ENCODE data around the gene EIF4E3.

Gene EIF4E3

DNA sequence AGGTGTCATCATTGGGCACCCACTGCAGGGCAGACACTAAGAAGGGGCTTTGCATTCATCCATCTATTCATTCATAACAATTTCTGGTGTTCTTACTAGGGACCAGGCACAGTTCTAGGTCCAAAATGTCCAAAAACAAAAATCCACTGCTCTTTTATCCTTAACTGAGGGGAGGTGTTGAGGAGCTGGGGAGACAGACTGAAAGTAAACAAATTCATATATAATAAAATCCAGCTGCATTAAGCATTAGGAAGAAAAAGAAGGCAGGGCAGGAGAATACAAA, 1.1 kb downstream of the EIF4E3 start:
- in situ Hi-C loops (cut with MboI; ENCODE audit: low sequenced_read_pairs), result loop anchor here (25.0 kb wide), 1 partner anchor 1088 kb away; no protein-coding TSS in a partner anchor

DNA sequence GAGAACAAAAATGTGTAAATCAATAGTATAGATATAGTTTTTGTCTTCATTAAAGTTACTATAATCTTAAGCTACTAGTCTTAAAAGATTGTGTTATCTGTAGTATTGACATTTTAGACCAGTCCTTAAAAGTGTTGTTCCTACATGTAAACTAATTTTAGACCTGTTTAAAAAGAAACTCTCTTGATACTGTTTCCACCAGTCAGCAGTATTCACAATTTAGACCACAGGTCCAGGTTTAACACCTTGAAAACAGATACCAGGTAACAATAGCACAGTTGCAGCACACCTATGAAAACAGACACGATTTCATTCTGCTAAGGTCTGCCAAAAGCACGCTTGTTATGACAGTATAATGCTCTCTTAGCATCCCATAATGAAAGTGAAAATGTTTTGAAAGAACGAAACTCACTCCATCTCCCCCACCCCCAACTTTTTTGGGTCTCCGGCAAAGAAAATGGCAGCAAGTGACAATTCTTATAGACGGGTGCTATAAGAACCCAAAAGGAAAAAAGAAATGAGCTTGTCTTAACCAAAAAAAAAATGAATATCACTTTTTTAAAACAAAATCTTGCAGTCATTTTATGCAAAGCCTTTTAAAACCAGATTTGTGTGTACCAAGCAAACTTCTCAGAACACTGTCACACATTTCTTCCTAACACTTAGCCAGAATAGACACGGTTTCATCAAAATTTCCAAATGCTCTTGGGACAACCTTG, 1.6 kb downstream of the EIF4E3 start:
- in situ Hi-C loops (cut with MboI; ENCODE audit: low sequenced_read_pairs), result loop anchor here (25.0 kb wide), 1 partner anchor 1089 kb away; no protein-coding TSS in a partner anchor

DNA sequence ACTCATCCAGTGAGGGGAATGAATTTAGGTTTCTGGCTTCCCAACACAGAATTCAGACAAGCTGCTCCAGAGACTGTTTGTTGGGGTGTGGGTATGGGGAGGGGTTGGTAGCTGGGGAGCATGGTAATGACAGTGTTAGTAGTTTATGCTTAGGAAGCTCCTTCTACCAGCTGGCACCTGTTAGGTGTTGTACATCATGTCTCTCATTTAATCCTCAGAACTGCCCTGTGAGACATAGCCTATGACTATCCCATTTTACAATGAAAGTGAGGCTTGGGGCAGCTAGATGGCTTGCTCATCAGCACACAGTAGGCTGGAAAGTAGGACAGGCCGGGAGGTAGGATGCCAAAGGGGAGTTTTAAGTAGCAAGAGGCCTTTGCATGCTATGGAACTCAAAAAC, 2.5 kb downstream of the EIF4E3 start:
- in situ Hi-C loops (cut with MboI; ENCODE audit: low sequenced_read_pairs), result loop anchor here (25.0 kb wide), 1 partner anchor 1090 kb away; no protein-coding TSS in a partner anchor

DNA sequence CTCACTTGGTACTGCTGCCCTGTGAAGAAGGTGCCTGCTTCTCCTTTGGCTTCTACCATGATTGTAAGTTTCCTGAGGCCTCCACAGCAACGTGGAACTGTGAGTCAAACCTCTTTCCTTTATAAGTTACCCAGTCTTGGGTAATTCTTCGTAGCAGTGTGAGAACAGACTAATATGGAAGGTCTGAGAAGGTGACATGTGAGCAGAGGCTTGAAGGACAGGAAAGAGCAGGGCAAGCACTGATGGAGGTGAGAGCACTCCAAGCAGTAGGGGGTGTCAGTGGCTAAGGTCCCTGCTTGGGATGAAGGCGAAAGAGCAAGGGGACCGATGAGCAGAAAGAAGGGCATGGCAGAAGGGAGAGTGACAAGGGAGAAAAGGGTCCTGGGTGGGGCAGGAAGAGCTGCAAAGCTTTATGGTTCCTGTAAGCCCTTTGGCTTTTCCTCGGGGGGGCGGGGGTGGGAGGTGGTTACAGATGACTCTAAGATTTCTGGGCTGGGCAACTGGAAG, 3.5 kb downstream of the EIF4E3 start:
- in situ Hi-C loops (cut with MboI; ENCODE audit: low sequenced_read_pairs), result loop anchor here (25.0 kb wide), 1 partner anchor 1091 kb away; no protein-coding TSS in a partner anchor

DNA sequence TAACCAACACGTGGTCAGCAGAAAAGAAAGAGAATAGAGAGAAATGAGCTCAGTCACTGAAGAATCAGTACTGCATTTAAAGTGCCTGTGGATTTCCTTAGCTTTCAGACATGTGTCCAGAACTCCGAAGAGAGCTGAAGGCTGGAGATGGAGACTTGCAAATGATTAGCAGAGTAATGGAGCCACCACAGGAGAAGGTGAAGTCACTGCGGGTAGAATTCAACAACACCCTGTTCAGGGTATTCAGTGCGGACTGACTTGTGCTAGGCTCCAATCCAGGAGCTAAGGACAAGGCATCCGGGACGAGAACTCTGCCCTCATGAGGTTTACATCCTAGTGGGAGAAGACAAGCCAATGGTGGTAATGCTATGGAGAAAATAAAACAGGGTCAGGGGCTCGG, 4.2 kb downstream of the EIF4E3 start:
- in situ Hi-C loops (cut with MboI; ENCODE audit: low sequenced_read_pairs), result loop anchor here (25.0 kb wide), 1 partner anchor 1091 kb away; no protein-coding TSS in a partner anchor

DNA sequence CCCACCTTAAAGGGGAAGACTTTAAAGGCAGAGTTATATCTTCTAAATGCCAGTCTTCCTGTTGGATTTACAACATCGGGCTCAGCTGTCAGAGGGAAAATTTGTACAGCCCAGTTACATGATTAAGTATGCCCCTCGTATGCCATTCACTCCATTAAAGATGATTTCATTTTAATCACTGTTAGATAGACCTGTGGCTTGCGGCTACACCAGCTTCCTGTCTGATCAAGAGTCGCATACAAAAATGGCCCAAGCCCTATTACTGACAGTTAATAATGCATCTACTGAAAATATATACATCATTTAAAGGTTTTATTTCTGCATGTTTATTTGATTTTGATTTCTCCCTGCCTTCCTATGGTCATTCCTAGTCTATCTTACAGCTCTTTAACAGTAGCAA, 7.1 kb downstream of the EIF4E3 start:
- in situ Hi-C loops (cut with MboI; ENCODE audit: low sequenced_read_pairs), result loop anchor here (25.0 kb wide), 1 partner anchor 1094 kb away; no protein-coding TSS in a partner anchor

DNA sequence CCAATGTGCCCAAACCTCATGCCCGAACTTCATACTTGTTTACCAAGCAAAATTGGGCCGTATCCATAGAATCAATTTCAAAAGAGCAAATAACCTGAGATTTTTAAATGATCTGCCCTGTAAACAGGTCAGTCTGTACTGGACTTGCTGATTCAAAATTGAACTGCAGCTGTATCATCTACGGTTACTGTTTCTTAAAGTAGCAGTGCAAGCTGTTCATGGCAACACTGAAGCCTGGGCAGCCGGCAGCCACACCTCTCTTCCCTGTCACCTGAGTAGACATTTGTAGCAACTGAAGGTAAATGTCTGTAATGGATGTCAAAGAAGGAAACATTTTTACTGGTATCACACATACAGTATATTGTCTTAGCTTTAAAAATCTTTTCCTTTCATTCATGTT, 10.6 kb downstream of the EIF4E3 start:
- in situ Hi-C loops (cut with MboI; ENCODE audit: low sequenced_read_pairs), result loop anchor here (25.0 kb wide), 1 partner anchor 1098 kb away; no protein-coding TSS in a partner anchor

DNA sequence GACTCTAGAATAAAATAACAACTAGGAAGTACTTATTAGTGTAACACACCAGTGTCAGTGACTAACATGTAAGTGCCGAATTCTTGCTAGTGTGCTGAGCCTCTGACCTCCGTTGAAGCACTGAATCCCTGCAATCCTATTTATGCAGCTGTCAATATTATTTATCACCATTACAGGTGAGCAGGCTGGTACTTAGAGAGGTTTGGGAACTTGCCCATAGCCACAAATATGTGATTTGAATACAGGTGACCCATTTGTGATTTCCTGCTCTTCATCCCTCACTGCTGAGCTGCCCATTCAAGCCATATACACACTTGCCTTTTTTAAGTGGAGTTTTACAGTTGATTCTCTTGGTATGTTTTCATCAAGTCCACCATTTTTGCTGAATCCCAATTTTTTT, 12.2 kb downstream of the EIF4E3 start:
- in situ Hi-C loops (cut with MboI; ENCODE audit: low sequenced_read_pairs), result loop anchor here (25.0 kb wide), 1 partner anchor 1099 kb away; no protein-coding TSS in a partner anchor

DNA sequence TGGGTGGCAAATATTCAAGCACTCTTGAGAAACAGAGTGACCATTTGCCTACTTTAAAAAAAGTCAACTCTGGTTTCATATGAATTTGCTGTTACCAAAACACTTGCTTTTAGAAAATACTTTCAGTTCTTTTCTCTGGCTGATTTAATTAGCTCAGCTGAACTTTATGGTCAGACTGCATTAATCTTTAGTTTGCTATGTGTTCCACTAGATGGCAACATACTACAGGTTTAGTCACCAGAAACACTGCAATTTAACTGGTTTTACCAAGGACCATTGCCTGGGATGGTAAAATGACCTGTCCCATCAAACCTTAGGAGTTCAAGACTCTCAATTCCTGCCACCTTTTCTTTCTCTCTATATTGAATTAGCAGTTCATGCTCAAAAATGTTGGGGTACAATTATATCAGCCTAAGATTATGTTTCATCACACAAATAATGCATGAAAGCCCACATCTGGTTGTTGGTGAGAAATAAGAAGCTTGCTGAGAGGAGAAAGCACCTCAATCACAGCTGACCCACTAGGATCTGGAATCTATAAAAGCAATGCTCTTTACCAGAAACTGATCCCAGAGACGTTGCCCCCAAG, 14.2 kb downstream of the EIF4E3 start:
- in situ Hi-C loops (cut with MboI; ENCODE audit: low sequenced_read_pairs), result loop anchor here (25.0 kb wide), 1 partner anchor 1101 kb away; no protein-coding TSS in a partner anchor

DNA sequence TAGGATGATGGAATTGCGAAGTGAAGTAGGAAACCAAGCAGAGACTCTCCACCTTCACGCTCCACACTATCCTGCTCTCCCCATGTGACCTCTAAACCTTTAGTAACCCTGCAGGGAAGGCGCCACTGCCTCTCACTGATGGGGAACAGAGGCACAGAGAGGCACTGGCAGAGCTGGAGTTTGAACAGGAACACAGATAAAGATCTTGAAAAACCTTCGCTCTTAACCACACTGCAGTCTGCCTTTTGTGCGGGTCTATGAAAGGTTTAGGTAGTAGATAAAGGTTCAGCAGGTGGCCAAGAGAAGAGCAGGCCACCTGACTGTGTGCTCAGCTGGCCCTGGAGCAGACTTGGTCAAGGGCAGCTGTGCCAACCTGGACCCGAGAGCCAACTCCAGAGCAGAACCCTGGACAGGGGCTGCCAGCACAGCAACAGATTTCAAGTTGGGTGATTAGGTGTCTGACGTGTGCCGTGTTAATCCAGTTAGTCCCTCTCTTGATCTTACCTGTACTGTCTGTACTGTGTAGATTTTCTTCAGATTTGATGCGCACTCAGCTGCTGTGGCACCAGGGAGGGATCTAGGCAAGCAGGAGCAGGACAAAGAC, 15.2 kb downstream of the EIF4E3 start:
- in situ Hi-C loops (cut with MboI; ENCODE audit: low sequenced_read_pairs), result loop anchor here (25.0 kb wide), 1 partner anchor 1102 kb away; no protein-coding TSS in a partner anchor

DNA sequence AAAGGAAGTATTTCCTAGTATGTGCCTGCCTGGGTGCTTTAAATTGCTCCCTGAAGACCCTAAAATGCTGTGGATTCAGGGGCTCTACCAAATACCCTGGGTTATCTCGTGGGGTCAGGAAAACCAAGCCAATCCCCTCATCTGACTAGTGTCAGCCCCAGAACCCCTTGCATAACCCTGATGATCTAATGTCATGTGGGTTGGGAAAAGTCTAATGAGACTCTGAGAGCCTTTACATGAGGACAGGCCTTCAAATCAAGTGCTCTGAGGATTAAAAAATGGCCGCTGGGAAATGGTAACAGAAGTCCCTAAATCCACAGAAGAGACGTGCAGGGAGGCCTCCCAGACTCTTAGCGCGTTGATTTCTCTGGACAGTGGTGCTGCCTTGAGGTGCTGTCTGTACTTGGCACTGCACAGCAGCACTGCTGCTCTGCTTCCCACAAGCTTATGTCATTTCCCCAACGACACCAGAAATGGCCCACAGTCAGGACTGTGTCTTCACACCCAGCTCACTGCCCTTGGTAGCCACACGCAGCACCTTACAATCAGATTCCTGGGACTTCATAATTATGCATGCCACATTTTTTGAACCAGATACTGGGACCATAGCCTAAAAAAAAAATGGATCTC, 16.6 kb downstream of the EIF4E3 start:
- in situ Hi-C loops (cut with MboI; ENCODE audit: low sequenced_read_pairs), result loop anchor here (25.0 kb wide), 1 partner anchor 1104 kb away; no protein-coding TSS in a partner anchor

DNA sequence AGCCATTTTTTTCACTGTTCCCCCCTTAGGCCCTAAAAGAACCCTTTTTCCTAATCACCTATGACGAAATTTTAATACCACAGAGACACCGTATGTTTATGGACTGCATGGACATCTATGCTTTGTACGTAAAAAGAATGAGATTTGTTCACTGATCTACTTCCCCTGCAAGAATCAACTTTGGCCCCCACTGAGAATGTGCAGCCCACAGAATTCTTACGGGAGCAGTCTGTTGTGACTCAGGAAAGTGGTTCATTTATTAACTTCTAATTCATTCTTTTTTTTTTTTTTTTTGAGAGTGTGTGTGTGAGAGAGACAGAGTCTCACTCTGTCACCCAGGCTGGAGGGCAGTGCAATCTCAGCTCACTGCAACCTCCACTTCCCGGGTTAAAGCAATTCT, 17.6 kb downstream of the EIF4E3 start:
- in situ Hi-C loops (cut with MboI; ENCODE audit: low sequenced_read_pairs), result loop anchor here (25.0 kb wide), 1 partner anchor 1105 kb away; no protein-coding TSS in a partner anchor

DNA sequence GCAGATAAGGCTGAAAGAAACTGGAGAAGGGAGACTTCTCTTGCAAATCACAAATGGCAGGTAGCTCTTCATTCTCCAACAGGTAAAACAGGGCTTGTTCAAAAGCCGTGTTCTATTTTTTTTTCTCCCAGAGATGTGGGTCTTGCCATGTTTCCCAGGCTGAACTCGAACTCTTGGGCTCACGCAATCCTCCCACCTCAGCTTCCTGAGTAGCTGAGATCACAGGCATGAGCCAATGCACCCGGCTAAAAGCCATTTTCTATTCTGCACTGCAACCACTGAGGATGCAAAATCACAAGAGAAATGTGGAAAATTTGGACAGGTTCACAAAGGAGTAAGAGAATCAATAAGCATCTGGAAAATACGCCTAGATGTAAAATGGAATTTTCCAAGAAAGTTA, 19.5 kb downstream of the EIF4E3 start:
- in situ Hi-C loops (cut with MboI; ENCODE audit: low sequenced_read_pairs), result loop anchor here (25.0 kb wide), 1 partner anchor 1107 kb away; no protein-coding TSS in a partner anchor

DNA sequence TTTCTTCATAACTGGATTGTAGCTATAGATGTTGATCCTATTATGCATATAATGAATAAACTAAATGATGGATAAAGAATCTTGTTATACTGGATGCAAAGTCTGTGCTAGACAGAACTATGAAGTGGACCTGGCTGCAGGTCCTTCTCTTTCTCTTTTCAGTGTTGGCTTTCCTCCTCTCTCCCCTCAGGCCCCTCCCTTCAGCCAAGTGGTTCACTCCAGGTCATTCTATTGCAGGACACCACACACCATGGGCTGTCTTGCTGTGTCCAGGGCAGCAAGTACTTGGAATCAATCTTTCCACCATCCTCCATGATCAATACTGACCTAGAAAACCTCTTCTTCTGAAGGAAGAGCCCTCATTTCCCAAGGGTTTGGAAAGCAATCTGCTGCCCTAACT, 20.3 kb downstream of the EIF4E3 start:
- in situ Hi-C loops (cut with MboI; ENCODE audit: low sequenced_read_pairs), result loop anchor here (25.0 kb wide), 1 partner anchor 1107 kb away; no protein-coding TSS in a partner anchor

DNA sequence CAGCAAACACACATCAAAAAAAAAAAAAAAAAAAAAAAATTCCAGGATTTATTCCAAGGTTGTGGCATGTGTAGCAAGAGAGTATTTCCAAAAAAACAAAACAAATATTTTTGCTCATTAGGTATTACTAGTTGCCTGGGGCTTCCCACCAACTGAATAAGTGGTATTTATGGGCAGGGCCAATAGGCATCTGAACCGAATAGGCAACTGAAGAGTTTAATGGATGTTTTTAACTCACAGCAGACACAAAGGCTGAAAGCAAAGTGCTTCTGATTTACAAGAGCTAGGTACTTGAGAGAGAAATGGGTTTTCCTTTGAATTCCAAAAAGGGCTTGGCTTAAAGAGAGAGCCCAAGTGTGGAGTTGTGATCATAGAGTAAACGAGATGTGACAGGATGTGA, 21.4 kb downstream of the EIF4E3 start:
- in situ Hi-C loops (cut with MboI; ENCODE audit: low sequenced_read_pairs), result loop anchor here (25.0 kb wide), 1 partner anchor 1109 kb away; no protein-coding TSS in a partner anchor

DNA sequence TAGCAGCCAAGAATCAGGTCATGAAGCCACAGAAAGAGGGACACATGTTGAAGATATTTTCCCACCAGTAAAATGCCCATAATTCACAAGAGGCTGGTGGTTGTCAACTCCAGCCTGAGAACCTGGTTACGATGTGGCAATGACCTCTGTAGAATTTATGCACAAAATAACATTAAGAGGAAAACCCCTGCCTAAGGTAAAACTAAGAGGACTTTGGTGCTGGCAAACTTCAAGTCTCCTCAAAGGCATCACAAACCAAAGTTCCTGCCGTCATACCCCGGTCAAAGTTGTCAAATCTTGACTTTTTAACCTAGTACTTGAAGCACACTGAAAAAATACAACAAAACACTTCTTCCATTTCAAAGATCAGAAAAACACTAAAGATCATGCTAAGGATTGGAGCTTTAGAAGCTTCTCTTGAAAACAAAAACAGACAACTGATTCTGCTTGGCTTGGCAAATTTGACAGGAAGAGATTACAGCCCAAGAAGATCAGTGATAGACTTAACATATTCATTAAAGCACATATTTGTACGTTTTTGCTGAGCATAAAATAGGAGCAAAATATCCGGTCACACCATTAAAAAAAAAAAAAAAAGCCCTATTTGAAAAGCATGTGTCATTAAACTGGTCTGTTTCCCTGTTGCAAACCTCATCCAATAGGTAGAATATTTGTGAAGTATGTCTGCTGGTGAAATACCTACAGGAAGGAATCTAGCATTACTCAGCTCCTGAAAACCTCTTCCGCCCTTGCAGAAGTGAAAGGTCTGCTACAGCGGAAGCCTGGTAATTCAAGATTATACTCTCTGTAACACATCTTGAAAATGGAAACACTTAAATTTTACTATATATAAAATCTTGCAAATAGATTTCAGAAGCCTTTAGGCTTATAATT, 22.8 kb downstream of the EIF4E3 start:
- in situ Hi-C loops (cut with MboI; ENCODE audit: low sequenced_read_pairs), result loop anchor here (25.0 kb wide), 1 partner anchor 1110 kb away; no protein-coding TSS in a partner anchor

DNA sequence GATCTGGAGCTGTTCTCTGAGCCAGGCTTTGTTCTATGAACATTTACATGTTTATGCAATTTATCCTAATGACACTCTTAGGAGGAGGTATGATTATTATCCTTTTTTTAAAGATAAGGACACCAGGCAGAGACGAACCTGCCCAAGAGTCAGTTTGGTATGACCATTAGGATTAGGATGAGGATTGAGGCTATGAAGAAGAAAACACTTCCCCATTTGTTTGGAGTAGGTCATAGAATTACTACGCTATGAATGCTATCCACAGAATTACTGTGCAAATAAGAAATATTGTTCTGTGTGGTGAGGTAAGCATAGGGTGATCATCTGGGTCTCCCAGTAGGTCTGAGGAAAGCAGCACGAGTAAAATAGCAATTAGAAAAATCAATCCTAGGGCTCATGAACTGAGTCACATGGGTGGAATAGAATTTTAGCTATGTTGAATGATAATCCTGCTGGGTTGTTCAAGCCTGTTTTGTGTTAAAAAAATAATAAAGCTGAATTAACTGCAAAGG, 23.9 kb downstream of the EIF4E3 start:
- in situ Hi-C loops (cut with MboI; ENCODE audit: low sequenced_read_pairs), result loop anchor here (25.0 kb wide), 1 partner anchor 1111 kb away; no protein-coding TSS in a partner anchor

DNA sequence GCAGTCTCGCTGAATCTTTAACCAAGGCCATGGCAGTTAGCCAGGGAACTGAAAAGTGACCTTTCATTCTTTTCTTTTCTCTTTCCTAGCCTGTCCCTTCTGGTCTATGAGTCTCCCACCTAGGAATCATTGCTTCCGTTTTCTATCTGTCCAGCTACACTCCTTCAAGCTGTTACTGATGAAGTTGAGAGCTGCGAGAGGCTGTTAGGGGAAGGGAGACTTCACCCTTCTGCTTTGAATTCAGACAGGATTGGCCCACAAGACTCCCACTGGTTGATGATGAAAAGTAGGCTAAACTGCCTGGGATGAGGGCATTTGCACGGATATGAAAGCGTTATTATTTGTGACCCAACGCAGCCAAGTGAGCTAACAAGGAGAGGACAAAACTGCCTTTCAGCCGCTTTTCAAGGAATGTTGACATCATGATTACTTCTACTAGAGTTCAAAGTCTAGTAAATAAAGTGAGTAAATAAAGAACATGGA, 30.2 kb downstream of the EIF4E3 start:
- in situ Hi-C loops (cut with MboI; ENCODE audit: low sequenced_read_pairs), result no loop called here

DNA sequence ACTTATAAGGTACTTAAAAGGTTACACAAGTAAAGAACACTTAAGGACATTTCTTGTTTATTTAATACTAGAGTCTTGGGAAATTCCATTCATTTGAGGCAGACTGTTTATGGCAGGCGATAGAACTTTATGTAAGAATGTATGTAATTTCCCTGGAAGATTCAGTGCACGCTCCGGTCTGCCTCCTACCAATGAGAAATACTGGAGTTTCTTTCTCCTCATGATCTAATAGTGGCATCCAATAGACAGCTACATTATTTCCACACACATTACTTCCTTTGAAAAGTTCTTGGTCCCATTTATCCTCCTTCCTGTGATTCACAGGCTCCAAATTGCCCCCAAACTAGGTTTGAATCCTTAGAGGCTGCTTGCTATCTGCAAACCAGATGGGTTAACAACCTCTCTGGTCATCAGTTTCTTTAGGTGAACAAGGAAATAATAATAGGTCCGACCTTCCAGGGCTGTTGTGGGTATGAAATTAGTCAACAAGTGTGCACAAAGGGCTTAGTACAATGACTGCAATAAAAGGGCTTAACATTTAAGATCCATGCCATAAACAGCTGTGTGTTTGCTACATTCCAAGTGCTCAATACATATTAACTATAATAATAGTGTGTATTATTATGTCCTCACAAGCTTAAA, 30.7 kb downstream of the EIF4E3 start:
- in situ Hi-C loops (cut with MboI; ENCODE audit: low sequenced_read_pairs), result no loop called here

Measured in HL-60/S4 treated with retinoic acid at 250 ng/mL for 4 days and 3 days (cell line).